GM18502 (cell line): ENCODE measurements around the gene FAM199X.
A peak's percentile ranks its signal among the peaks of the same experiment; 100 is the strongest.
"Not testable (repeated sequence)": the region's sequence is repeated elsewhere in the genome, so short reads cannot be mapped to it uniquely, and the experiment has no call there.

Source experiments
- ATAC-seq: cut with Tn5 transposase; IDR thresholded peaks from one replicate; pipeline ENCODE4 v1.9.1; 2021; ENCODE audit warnings: mild to moderate bottlenecking; ENCODE audit not compliant: unreplicated experiment, poor library complexity

Gene FAM199X

DNA sequence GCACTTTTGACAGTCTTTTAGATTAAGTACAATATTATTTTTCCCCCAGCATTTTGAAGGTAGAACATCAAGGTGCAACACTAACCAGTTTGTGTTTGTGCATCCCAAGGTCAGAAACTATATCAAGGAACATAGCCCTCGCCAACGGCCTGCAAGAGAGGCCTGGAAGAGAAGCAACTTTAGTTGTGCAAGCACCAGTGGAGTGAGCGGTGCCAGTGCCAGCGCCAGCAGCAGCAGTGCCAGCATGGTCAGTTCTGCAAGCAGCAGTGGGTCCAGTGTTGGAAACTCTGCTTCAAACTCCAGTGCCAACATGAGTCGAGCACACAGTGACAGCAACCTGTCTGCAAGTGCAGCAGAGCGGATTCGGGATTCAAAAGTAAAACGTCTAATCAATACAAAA is 21.7 kb downstream of the FAM199X start:
- no peak for ATAC-seq

DNA sequence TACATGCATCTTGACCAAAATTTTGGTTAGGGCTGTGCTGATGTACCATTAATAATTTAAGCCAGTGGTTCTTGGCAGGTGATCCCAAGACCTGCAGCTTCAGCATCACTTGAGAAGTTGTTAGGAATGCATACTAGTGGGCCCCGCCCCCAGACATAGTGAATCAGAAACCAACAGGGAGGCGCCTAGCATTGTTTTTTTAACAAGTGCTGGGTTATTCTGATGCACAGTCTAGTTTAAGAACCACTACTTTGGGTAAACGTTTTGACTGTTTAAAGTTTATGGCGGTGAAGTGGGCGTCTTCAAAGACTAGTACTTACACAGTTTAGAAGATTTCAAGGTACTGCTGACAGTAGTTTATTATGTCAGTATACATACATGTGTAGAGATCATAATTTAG is 23.6 kb downstream of the FAM199X start:
- no peak for ATAC-seq

DNA sequence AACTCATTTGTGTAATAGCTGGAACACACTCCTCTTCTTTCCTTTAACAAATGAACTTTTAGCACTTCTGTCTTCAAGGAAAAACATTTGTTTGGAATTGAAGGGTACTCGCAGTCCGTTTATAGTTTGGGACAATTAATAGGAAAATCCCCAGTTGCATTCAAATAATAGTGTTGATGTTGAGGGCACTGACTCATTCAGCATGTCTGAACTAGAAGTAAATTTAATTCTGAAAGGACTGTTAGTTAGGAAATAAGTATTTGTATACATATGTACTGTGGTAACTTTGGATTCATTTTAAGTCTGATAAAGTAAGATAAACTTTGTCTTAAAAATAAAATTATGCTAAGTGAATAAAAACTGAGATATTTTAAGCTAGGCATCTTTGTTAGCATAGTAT is 27.2 kb downstream of the FAM199X start:
- ATAC-seq: no peak

DNA sequence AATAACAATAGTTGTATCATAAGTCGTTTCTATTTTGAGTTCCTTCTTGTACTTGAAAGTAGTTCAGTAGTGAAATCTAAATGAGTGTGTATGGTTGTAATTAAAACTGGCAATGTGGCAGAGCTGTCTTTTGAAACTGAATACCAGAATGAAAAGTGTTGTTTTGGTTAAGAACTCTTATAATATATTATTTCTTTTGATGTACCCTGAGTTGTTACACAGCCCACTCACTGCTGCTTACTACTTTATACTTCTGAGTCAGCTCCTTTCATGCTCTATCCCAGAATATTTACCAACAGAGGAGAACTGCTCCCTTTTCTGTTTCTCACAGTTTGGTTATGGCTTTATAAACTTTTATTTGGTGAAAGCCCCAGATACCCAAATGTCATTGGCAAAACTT is 28.8 kb downstream of the FAM199X start:
- ATAC-seq: no peak

DNA sequence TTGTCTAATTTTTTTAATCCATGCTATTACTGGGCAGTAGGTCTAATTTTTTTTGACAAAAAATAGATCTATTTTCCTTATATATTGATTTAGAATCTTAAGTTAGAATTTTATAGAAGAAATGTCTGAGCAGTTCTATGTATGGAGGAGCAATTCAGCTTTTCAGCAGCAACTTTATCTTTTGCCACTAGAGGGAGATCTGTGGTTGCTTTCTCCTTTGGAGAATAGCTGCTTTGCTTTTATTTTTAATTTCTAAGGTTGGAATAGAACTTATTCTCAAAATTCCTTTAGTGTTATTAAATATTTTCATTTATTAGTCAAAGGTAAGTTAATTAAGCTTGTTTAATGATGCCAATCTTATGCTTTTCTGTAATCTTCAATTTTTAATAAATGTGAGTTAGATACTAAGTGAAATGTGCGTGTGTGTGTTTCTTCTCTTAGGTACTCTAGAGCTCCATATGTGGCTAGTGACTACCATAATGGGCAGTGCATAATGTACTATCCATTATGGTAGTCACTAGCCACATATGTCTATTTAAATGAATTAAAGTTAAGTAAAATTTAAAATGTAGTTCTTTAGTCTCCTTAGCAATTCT is 29.3 kb downstream of the FAM199X start:
- peak; percentile 81 for ATAC-seq

DNA sequence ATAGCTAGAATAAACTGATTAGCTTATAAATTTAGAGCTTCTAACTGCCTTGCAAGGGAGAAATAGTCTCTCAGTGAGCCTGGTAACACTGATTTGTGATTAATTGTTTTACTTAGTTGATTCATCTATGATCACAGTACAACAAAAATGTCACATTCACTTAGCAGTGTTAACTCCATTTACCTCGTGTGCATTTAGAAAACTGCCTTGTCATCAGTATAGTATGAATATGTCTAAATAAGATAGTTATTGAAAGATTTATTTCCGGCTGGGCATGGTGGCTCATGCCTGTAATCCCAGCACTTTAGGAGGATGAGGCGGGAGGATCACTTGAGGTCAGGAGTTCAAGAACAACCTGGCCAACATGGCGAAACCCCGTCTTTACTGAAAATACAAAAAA is 39.3 kb downstream of the FAM199X start:
- ATAC-seq: no peak

DNA sequence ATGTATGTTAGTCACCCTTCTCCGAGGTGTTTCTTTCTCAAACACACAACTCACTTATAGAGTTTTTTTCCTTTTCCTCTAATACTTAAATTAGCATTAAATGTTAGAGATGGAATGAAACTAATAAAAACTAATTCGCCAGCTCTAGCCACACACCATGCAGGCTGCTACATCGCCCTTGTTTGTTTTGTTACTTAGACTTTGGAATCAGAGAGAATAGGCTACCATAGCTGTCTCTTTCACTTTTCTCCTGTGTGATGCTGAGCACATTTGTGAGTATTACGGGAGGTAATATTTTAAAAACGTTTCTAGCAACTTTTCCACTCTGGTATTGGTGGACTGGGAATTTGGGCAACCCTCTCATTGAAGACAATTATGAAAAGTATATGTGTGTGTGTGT is 44.9 kb downstream of the FAM199X start:
- ATAC-seq: no peak

DNA sequence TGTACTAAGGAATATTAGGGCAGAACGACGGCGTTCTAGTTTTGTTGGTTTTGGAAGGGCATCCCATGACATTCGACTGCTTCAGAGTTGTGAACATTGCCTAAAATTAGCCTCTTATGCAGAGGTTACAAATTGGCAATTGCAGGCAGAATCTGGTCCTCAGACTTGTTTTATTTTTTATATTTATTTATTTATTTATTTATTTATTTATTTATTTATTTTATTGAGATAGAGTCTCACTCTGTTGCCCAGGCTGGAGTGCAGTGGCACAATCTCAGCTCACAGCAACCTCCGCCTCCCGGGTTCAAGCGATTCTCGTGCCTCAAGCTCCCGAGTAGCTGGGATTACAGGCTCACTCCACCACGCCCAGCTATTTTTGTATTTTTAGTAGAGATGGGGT is 63.8 kb downstream of the FAM199X start:
- ATAC-seq: not testable (repeated sequence)
